ENCODE measurements around the gene TTYH2. TPM values are rescaled to one million over a fixed set of nuclear protein-coding genes. Genes with fewer than 3 reads are reported as not detected.

The TTYH2 gene
- total and polyA plus RNA-seq, 10 donors = 2.7 to 22.7 (median 17.7) TPM

GRCh38 chr17:74177018-74177450 lies 36.3 kb upstream of the TTYH2 start:
- intact Hi-C loops (cut with DNase I; ENCODE audit: low total_unique reads) = loop anchor here (5.0 kb wide), 1 partner anchor 750 kb away; no protein-coding TSS in a partner anchor
- peak; percentile 21 for DNase-seq
- H3K27me3 ChIP-seq (replicated peaks in 1 of 7) = peaks cover 0 to 64% (median 4%) of the 10 kb centered on the region in 7 donors
- no peaks in the 10 kb centered on the region for H3K4me1 ChIP-seq
- 0 to 11% (median 8%) methylated on average over 1 of the region's 1 CpG; no CpG with 5 or more reads in 1 of the 5 donors for WGBS, 5 donors
- no peak overlapping the region for H3K27ac ChIP-seq
- no peaks in the 10 kb centered on the region for H3K36me3 ChIP-seq
- TF ChIP-seq, protein P1, sequence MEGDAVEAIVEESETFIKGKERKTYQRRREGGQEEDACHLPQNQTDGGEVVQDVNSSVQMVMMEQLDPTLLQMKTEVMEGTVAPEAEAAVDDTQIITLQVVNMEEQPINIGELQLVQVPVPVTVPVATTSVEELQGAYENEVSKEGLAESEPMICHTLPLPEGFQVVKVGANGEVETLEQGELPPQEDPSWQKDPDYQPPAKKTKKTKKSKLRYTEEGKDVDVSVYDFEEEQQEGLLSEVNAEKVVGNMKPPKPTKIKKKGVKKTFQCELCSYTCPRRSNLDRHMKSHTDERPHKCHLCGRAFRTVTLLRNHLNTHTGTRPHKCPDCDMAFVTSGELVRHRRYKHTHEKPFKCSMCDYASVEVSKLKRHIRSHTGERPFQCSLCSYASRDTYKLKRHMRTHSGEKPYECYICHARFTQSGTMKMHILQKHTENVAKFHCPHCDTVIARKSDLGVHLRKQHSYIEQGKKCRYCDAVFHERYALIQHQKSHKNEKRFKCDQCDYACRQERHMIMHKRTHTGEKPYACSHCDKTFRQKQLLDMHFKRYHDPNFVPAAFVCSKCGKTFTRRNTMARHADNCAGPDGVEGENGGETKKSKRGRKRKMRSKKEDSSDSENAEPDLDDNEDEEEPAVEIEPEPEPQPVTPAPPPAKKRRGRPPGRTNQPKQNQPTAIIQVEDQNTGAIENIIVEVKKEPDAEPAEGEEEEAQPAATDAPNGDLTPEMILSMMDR (IDR thresholded peaks at IDR 0.05 in 8 of 11, conservative IDR thresholded peaks at IDR 0.05 in 3 of 11) = peak in 2 of 11 experiments; percentile 0 to 5
- TF ChIP-seq POLR2A (IDR thresholded peaks at IDR 0.05) (no peak), POLR2AphosphoS5 (IDR thresholded peaks at IDR 0.05) (no peak)
- H3K9me3 ChIP-seq = no peaks in the 10 kb centered on the region
- H3K4me3 ChIP-seq = no peak overlapping the region

DNA sequence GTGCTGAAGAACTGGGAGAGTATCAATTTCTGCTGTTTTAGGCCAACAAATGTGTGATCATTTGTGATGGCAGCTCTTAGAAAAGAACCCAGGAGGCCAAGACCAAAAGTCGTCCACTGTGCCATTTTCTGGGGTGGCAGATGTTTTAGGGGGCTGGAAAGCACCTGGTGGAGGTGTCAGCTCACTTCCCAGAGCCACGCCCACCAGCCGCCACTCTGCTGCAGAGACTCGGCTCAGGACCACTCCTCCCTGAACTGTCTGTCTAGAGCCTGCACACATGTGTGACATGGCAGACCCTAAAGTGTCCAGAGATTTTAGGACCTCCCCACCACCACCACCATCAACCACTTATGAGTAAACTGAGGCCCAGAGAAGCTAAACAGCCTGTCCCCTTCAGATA lies 33.8 kb upstream of the TTYH2 start:
- TF ChIP-seq, protein P1 (IDR thresholded peaks at IDR 0.05 in 8 of 11, conservative IDR thresholded peaks at IDR 0.05 in 3 of 11) = no peak
- TF ChIP-seq POLR2A (IDR thresholded peaks at IDR 0.05) (no peak), POLR2AphosphoS5 (IDR thresholded peaks at IDR 0.05) (no peak)
- Histone ChIP-seq H3K27ac (no peak overlapping the region), H3K9me3 (no peaks in the 10 kb centered on the region), H3K36me3 (no peaks in the 10 kb centered on the region), H3K4me1 (no peaks in the 10 kb centered on the region), H3K27me3 (replicated peaks in 1 of 7) (peaks cover 0 to 71% (median 4%) of the 10 kb centered on the region in 7 donors), H3K4me3 (no peak overlapping the region)
- intact Hi-C loops (cut with DNase I; ENCODE audit: low total_unique reads) = loop anchor here (5.0 kb wide), 1 partner anchor 752 kb away; no protein-coding TSS in a partner anchor
- whole genome bisulfite sequencing, 5 donors = 70 to 81% (median 73%) methylated on average over 4 of the region's 4 CpGs
- DNase-seq = peak; percentile 17

GRCh38 chr17:74180336-74180735 lies 33.0 kb upstream of the TTYH2 start:
- Histone ChIP-seq H3K27me3 (replicated peaks in 1 of 7) (peaks cover 0 to 68% (median 4%) of the 10 kb centered on the region in 7 donors), H3K36me3 (no peaks in the 10 kb centered on the region), H3K27ac (no peak overlapping the region), H3K4me3 (no peak overlapping the region), H3K4me1 (no peaks in the 10 kb centered on the region), H3K9me3 (no peaks in the 10 kb centered on the region)
- intact Hi-C loops (cut with DNase I; ENCODE audit: low total_unique reads) = no loop called here
- peak; percentile 56 for DNase-seq
- TF ChIP-seq POLR2AphosphoS5 (IDR thresholded peaks at IDR 0.05) (no peak), POLR2A (IDR thresholded peaks at IDR 0.05) (no peak)
- TF ChIP-seq, protein P1 (IDR thresholded peaks at IDR 0.05 in 8 of 11, conservative IDR thresholded peaks at IDR 0.05 in 3 of 11) = no peak
- WGBS, 5 donors = 62 to 74% (median 67%) methylated on average over 7 to 8 of the region's 8 CpGs

GRCh38 chr17:74181341-74181740 lies 32.0 kb upstream of the TTYH2 start:
- DNase-seq = peak; percentile 27
- TF ChIP-seq POLR2AphosphoS5 (IDR thresholded peaks at IDR 0.05) (no peak), POLR2A (IDR thresholded peaks at IDR 0.05) (no peak)
- TF ChIP-seq, protein P1 (IDR thresholded peaks at IDR 0.05 in 8 of 11, conservative IDR thresholded peaks at IDR 0.05 in 3 of 11) = no peak
- Histone ChIP-seq H3K36me3 (no peaks in the 10 kb centered on the region), H3K27ac (no peak overlapping the region), H3K4me3 (no peak overlapping the region), H3K27me3 (replicated peaks in 1 of 7) (peaks cover 0 to 63% (median 4%) of the 10 kb centered on the region in 7 donors), H3K4me1 (no peaks in the 10 kb centered on the region), H3K9me3 (no peaks in the 10 kb centered on the region)
- WGBS, 5 donors = 81 to 92% (median 88%) methylated on average over 4 of the region's 4 CpGs
- intact Hi-C loops (cut with DNase I; ENCODE audit: low total_unique reads) = no loop called here
